ENCODE results near the gene ICAM3. TPM values are rescaled to one million over a fixed set of nuclear protein-coding genes. Genes with fewer than 3 reads are reported as not detected.

Gene ICAM3
- total RNA-seq, 2 experiments from 2014 or later, result 63.7 to 76.4 TPM

DNA sequence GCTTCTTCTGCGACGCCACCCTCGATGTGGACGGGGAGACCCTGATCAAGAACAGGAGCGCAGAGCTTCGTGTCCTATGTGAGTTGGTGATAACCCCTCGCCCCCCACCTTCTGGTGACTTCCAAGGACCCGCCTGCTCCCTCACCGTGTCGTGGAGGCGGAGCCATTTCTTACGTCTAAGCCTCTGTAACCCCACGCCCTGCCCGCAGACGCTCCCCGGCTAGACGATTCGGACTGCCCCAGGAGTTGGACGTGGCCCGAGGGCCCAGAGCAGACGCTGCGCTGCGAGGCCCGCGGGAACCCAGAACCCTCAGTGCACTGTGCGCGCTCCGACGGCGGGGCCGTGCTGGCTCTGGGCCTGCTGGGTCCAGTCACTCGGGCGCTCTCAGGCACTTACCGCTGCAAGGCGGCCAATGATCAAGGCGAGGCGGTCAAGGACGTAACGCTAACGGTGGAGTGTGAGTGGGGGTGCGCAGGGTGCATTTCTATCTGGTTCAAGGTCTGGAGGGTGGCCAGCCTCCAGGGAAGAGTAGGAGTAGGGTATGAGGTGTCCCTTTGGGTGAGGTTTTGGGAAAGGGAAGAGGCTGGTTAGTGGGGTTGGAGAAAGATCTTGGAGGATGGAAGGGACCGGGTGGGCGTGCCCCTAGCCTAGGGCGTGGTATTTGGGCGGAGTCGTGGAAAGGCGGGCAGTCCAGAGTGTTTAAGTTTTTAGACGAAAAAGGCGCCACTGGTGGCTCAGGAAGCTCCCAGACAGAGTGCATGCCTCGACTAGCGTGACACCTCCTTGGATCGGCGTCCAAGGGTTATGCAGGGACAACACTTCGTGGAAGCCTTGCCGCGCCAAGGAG lies 46.4 kb downstream of the ICAM3 start:
- H3K4me1 ChIP-seq (ENCODE audit: insufficient read depth, low read length, poor library complexity, severe bottlenecking), result peaks cover 53% of the 10 kb centered on the region
- H2AFZ ChIP-seq (ENCODE audit: low read length), result no peak overlapping the region
- no peaks in the 10 kb centered on the region for H3K9me2 ChIP-seq (ENCODE audit: insufficient read depth, low read length)
- ChIA-PET CTCF (ENCODE audit: unreplicated experiment) (interaction anchor here (0.6 kb wide), 1 partner anchor 200 kb away, joined by 4 read pairs; no protein-coding TSS in a partner anchor), POLR2A (no interaction called here)
- H3K79me2 ChIP-seq (ENCODE audit: insufficient read depth, low read depth, low read length), result no peaks in the 10 kb centered on the region
- no peaks in the 10 kb centered on the region for H4K20me1 ChIP-seq (ENCODE audit: insufficient read depth, low read length)
- DNase-seq (ENCODE audit: low spot score), result no peak
- H3K36me3 ChIP-seq (ENCODE audit: insufficient read depth, low read length), result no peaks in the 10 kb centered on the region
- H3K9me3 ChIP-seq (ENCODE audit: low read length), result no peaks in the 10 kb centered on the region
- H3K27ac ChIP-seq (ENCODE audit: low read depth, low read length, poor library complexity, severe bottlenecking), result no peak overlapping the region
- H3K4me3 ChIP-seq (ENCODE audit: low read depth, low read length, poor library complexity, severe bottlenecking), result peak overlapping the region; percentile 68
- BruUV-seq (replicated peaks), result no TSS peak
- TF ChIP-seq CTCF (conservative IDR thresholded peaks at IDR 0.05; ENCODE audit: low read length) (no peak), EZH2phosphoT487 (IDR thresholded peaks at IDR 0.05; ENCODE audit: borderline replicate concordance, low read depth, low read length) (no peak)
- intact Hi-C loops (cut with micrococcal nuclease; ENCODE audit: unreplicated experiment), result no loop called here
- peak overlapping the region; percentile 83 for H3K4me2 ChIP-seq (ENCODE audit: low read length)

DNA sequence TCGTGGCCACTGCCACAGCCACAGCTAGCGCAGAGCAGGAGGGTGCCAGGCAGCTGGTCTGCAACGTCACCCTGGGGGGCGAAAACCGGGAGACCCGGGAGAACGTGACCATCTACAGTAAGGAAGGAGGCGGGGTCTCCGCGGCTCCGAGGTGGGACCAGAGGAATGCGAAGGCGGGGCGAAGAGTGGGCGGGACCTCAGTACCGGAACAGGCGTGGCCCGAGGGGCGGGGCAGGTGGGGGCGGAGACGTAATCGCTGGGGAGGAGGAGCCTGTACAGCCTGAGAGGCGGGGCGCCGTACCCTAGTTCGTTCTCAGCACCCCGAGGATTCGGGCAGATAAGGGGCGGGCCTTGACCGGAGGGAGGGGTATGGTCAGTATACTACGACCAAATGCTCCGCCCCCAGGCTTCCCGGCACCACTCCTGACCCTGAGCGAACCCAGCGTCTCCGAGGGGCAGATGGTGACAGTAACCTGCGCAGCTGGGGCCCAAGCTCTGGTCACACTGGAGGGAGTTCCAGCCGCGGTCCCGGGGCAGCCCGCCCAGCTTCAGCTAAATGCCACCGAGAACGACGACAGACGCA lies 47.1 kb downstream of the ICAM3 start:
- H3K79me2 ChIP-seq (ENCODE audit: insufficient read depth, low read depth, low read length), result no peaks in the 10 kb centered on the region
- TF ChIP-seq CTCF (conservative IDR thresholded peaks at IDR 0.05; ENCODE audit: low read length), result no peak
- no peak for TF ChIP-seq EZH2phosphoT487 (IDR thresholded peaks at IDR 0.05; ENCODE audit: borderline replicate concordance, low read depth, low read length)
- no peaks in the 10 kb centered on the region for H3K36me3 ChIP-seq (ENCODE audit: insufficient read depth, low read length)
- ChIA-PET POLR2A (interaction anchor here (1.5 kb wide), 1 partner anchor 21 kb away, joined by 5 read pairs; the partner anchor contains the start of gene ICAM1), CTCF (ENCODE audit: unreplicated experiment) (interaction anchor here (0.6 kb wide), 1 partner anchor 201 kb away, joined by 4 read pairs; no protein-coding TSS in a partner anchor)
- peak overlapping the region; percentile 21; the same call in 1 of the 2 replicates for H2AFZ ChIP-seq (ENCODE audit: low read length)
- H3K9me2 ChIP-seq (ENCODE audit: insufficient read depth, low read length), result no peaks in the 10 kb centered on the region
- peak overlapping the region; percentile 68 for H3K4me3 ChIP-seq (ENCODE audit: low read depth, low read length, poor library complexity, severe bottlenecking)
- peak; percentile 81 for DNase-seq (ENCODE audit: low spot score)
- intact Hi-C loops (cut with micrococcal nuclease; ENCODE audit: unreplicated experiment), result no loop called here
- BruUV-seq (replicated peaks), result no TSS peak
- H3K9me3 ChIP-seq (ENCODE audit: low read length), result no peaks in the 10 kb centered on the region
- peaks cover 59% of the 10 kb centered on the region for H3K4me1 ChIP-seq (ENCODE audit: insufficient read depth, low read length, poor library complexity, severe bottlenecking)
- H4K20me1 ChIP-seq (ENCODE audit: insufficient read depth, low read length), result no peaks in the 10 kb centered on the region
- H3K4me2 ChIP-seq (ENCODE audit: low read length), result peak overlapping the region; percentile 83
- H3K27ac ChIP-seq (ENCODE audit: low read depth, low read length, poor library complexity, severe bottlenecking), result no peak overlapping the region

All from OCI-LY7 (cell line).